ENCODE results near the gene DGKI. TPM values are rescaled to one million over a fixed set of nuclear protein-coding genes. Genes with fewer than 3 reads are reported as not detected.

The DGKI gene
- total and polyA plus RNA-seq, 4 donors, result 0.01 to 0.37 (median 0.31) TPM

- no peak overlapping the region for H3K4me3 ChIP-seq (ENCODE audit: low read depth in 1 of 3, low read length in 3 of 3)
- no peak for TF ChIP-seq MAX (IDR thresholded peaks at IDR 0.05)
- no peak for TF ChIP-seq HNF4G (IDR thresholded peaks at IDR 0.05)
- no peak for TF ChIP-seq GABPA (IDR thresholded peaks at IDR 0.05 in 1 of 2, conservative IDR thresholded peaks at IDR 0.05 in 1 of 2)
- TF ChIP-seq NR2F2 (IDR thresholded peaks at IDR 0.05), result no peak
- no peak for TF ChIP-seq CTCF (IDR thresholded peaks at IDR 0.05; ENCODE audit: low read depth, low read length, missing input control)
- TF ChIP-seq REST (IDR thresholded peaks at IDR 0.05), result no peak
- TF ChIP-seq HNF4A (conservative IDR thresholded peaks at IDR 0.05), result no peak
- TF ChIP-seq ZBTB33 (IDR thresholded peaks at IDR 0.05), result no peak
- TF ChIP-seq EGR1 (IDR thresholded peaks at IDR 0.05; ENCODE audit: low read depth in 2 of 2), result no peak
- TF ChIP-seq ATF3 (IDR thresholded peaks at IDR 0.05), result no peak
- no peak for TF ChIP-seq RXRA (IDR thresholded peaks at IDR 0.05)
- no peak for TF ChIP-seq FOXA1 (IDR thresholded peaks at IDR 0.05)
- no peak for TF ChIP-seq RAD21 (IDR thresholded peaks at IDR 0.05)
- TF ChIP-seq JUND (IDR thresholded peaks at IDR 0.05), result no peak
- TF ChIP-seq FOXA2 (IDR thresholded peaks at IDR 0.05), result no peak
- TF ChIP-seq YY1 (IDR thresholded peaks at IDR 0.05), result no peak
- TF ChIP-seq SP1 (IDR thresholded peaks at IDR 0.05), result no peak
- no peak for TF ChIP-seq TAF1 (conservative IDR thresholded peaks at IDR 0.05)
- DNase-seq (ENCODE audit: low spot score), result no peak
- H3K4me1 ChIP-seq (ENCODE audit: control insufficient read depth in 4 of 4, insufficient read depth in 4 of 4, low read length in 3 of 4), result no peaks in the 10 kb centered on the region
- peaks cover 0 to 7% (median under 1%) of the 10 kb centered on the region in 4 donors for H3K9me3 ChIP-seq (ENCODE audit: control insufficient read depth in 4 of 4, low read length in 3 of 4)
- no peak overlapping the region for H3K9ac ChIP-seq (ENCODE audit: low read depth in 1 of 2, low read length in 2 of 2)
- no peak overlapping the region for H3K27ac ChIP-seq (ENCODE audit: low read depth in 1 of 2, low read length in 2 of 2)
- 67% methylated on average over 2 of the region's 2 CpGs for WGBS
- H3K36me3 ChIP-seq (ENCODE audit: control insufficient read depth in 4 of 4, insufficient read depth in 3 of 4, low read depth in 1 of 4, low read length in 3 of 4), result no peaks in the 10 kb centered on the region
- H3K27me3 ChIP-seq (ENCODE audit: control insufficient read depth in 4 of 4, insufficient read depth in 4 of 4, low read length in 3 of 4), result no peaks in the 10 kb centered on the region
Observed at GRCh38 chr7:137489880-137490279, 356.9 kb downstream of the DGKI start.
